ENCODE results near the gene CTCF.
"Not testable (repeated sequence)": the region's sequence is repeated elsewhere in the genome, so short reads cannot be mapped to it uniquely, and the experiment has no call there.

Gene CTCF, protein sequence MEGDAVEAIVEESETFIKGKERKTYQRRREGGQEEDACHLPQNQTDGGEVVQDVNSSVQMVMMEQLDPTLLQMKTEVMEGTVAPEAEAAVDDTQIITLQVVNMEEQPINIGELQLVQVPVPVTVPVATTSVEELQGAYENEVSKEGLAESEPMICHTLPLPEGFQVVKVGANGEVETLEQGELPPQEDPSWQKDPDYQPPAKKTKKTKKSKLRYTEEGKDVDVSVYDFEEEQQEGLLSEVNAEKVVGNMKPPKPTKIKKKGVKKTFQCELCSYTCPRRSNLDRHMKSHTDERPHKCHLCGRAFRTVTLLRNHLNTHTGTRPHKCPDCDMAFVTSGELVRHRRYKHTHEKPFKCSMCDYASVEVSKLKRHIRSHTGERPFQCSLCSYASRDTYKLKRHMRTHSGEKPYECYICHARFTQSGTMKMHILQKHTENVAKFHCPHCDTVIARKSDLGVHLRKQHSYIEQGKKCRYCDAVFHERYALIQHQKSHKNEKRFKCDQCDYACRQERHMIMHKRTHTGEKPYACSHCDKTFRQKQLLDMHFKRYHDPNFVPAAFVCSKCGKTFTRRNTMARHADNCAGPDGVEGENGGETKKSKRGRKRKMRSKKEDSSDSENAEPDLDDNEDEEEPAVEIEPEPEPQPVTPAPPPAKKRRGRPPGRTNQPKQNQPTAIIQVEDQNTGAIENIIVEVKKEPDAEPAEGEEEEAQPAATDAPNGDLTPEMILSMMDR

DNA sequence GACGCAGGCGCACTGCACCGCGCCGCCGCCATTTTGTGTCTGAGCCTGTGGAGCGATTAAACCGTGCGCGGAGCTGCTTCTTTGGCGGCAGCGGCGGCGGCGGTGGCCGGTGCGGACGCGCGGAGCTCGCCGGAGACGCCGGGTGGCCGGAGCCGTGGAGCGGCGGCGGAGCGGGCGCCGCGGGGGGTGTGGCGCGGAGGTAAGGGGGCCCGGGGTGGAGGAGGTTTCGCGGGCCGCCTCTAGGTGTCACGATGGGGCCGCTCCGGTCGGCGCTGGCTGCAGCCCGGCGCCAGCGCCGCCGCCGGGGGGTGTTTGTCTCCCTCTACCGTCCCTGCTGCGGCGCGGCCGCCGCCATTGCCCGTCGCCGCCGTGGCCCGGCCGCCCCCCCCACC lies at the start of gene CTCF:
Gene CTCF (plus strand): TSS at position 1 of the 392 bp plus-strand sequence. CDS start 48,307 bp downstream, outside the sequence.
- DNase-seq (ENCODE audit: low read depth): peak; percentile 78

DNA sequence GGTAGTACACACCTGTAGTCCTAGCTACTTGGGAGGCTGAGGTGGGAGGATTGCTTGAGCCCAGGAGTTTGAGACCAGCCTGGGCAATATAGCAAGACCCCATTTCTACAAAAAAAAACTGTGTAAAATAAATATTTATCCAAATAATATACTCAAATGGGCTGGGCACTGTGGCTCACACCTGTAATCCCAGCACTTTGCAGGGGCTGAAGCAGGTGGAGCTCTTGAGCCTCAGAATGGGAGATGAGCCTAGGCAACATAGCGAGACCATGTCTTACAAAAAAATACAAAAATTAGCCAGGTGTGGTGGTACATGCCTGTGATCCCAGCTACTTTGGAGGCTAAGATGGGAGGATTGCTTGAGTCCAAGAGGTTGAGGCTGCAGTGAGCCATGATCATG lies 48.4 kb upstream of the CTCF start:
- not testable (repeated sequence) for DNase-seq (ENCODE audit: low read depth)

DNA sequence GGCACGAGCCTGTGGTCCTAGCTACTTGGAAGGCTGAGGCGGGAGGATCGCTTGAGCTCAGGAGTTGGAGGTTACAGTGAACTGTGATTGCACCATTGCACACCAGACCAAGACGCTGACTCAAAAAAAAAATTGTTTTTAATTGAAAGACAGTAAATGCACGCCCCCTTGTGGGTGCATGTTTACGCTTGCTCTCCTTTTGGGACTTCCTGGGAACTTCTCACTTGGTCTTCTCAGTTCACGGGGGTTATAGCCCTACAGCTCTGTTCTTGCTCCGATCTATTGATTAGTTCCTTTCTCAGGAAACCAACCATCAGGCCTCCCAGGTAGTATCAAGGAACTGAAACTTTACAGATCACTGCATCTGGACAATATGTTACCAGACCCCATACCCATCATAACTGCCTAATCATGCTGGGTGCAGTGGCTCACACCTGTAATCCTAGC lies 47.9 kb upstream of the CTCF start:
- peak; percentile 55 for DNase-seq (ENCODE audit: low read depth)

DNA sequence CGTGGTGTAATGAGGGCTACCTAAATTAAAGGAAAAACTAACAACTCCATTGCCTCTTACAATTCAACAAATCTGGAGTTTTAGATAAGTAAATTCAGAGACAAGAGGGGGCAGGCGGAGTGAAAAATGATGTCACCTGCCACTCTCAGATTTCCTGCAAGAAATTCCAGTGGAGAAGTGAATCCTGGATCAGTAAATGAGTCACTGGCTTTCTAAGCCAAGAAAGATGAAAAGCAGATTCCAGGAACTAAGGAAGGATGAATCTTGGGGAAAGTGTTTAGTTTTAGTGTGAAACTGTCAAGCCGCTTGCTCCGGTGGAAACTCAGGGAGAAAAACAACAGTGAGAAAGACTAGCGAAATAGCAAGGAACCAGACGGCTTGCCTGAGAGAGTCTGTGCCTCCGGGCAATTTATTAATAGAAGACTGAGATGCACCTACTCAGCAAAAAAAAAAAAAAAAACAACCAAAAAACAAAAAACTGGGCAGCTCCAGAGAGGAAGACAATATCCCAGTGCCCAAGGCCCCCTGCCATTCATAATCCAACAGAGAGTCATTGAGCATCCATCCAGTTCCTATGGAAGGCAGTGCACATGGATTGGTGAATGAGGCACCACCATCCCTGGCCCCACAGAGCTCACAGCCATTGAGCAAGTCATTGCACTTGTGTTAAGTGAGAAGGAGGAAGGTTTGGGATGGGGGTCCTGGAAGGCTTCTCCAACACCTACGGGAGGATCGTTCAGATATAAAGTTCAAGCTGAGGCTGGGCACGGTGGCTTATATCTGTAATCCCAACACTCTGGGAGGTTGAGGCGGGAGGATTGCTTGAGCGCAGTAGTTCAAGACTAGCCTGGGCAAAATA lies 45.8 kb upstream of the CTCF start:
- DNase-seq (ENCODE audit: low read depth): no peak

DNA sequence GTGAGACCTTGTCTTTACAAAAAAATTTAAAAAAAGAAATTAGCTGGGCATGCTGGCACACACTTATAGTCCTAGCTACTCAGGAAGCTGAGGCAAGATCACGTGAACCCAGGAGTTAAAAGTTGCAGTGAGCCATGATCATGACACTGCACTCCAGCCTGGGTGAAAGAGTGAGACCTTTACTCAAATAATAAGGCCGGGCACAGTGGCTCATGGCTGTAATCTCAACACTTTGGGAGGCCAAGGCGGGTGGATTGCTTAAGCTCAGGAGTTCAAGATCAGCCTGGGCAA lies 45.2 kb upstream of the CTCF start:
- DNase-seq (ENCODE audit: low read depth): no peak

DNA sequence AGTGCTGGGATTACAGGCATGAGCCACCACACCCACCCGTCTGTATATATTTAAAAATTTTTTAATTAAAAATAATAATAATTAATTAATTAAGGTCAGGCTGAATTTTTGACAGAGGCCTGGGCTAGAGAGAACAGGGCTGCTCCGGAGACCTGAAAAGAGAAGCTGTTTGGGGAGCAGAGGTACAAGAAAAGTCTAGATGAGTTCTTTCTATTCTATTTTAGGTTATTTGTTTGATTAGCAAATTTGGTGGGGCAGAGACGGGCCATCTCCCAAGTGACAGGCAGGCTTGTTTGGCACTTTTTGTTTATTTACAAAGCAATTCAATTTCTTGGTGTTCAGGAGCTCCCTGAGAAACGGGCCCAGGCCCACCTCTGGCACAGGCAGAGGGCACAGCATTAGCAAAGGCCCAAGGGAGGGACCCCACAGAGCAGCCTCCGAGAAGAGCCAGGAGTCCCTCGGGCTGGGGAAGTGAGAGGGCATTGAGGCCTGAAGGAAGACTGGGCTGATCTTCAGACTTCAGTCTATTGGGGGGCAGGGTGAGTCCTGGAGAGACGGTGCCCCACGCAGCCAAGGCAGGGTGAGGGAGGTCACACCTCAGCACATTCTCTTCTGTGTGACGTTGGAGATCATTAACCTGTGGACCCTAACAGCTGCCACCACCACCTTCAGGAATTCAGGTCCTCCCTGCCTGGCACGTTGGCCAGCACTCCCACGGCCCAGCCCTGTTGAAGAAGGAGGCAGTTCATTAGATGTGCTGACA lies 44.5 kb upstream of the CTCF start:
- DNase-seq (ENCODE audit: low read depth): no peak

DNA sequence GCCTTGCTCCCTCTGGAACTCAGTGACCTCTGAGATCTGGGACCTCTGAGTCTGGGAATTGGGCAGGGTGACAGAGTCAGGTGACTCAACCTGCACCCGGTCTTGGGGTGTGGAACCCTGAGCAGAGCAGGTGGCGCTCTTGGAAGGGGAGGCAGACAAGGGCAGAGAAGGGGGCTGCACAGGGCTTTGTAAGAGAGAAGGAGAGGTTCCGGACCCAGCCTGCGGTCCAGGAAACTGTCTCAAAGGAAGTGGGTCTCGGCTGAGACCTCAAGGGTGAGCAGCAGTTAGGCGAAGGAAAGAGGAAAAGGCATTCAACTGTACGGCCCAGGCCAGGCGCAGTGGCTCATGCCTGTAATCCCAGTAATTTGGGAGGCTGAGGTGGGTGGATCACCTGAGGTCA lies 43.6 kb upstream of the CTCF start:
- no peak for DNase-seq (ENCODE audit: low read depth)

DNA sequence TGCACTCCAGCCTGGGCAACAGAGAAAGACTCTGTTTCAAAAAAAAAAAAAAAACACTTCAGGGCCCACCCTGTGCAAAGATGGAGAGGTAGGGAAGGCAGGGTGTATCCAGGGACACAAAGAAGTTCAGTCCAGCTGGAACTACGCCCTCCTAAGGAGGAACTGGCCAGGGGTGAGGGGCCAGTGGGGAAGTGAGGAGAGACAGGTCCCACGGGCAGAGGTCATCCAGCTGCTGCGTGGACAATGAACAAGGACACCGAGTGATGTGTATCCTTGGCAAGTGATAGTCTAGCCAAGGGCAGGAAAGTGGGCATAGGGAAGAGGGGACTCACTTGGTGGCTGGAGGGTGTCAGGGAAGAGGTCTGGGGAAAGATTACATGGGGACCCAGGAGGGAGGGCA lies 43.1 kb upstream of the CTCF start:
- DNase-seq (ENCODE audit: low read depth): no peak

DNA sequence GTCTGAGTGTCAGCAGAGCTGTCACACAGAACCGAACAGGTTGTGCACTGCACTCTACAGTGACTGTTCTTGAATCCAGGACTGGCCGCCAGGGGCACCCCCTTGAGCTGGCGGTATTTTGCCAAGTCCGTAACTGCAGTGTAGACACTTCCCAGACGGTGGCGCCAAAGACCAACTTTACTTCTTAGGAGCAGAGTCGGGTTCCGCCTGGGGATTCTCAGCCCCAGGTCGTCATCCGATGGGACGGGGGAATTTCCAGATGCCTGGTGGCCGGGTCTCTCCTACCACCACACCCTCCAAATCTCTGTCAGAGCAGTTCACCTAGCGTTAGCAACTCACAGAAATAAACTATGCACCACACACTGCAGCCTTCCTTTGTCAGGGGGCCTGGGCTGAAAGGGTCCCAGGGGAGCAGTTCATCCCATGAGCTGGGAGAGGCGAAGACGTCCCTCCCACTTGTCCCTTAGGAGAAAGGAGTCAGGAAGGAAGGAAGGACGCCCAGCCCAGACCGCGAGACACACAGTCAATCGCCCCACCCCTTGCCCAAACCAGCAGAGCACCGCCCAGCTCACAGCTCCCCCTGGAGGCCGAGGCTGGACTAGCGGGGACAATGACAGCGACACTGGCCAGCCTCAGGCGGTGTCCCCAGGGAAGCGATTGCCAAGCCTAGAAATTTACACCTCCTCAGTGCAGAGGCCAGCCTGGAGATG lies 41.1 kb upstream of the CTCF start:
- DNase-seq (ENCODE audit: low read depth): peak; percentile 91

DNA sequence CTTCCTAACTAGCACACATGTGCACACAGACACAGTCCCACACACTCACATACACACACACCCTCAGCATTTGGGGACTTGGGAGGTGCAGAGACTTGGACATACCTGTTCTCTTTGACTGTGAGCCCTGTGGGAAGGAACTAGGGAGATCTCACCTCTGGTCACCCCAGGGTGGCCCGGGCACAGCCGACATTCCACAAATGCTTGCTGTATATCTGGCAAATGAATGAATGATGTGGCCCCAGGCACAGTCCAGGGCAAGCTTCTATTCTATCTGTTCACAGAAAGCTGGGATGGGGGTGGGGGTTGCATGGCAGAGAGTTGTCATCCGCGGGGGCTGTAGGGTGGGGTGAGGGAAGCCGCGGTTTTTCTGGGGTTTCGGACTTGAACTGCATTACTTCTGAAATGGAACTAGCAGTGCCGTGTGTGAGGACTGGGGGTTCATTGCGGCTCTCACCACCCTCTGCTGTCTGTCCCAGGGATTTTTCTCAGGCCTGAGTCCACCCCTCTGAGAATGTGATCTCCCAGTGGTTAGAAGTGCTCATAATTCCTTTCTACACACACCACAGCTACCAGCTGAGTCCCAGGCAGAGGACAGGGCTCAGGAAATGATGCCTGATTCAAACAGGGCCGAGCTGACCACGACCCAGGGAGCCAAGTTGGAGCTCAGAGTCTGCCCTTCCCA lies 37.0 kb upstream of the CTCF start:
- DNase-seq (ENCODE audit: low read depth): no peak

DNA sequence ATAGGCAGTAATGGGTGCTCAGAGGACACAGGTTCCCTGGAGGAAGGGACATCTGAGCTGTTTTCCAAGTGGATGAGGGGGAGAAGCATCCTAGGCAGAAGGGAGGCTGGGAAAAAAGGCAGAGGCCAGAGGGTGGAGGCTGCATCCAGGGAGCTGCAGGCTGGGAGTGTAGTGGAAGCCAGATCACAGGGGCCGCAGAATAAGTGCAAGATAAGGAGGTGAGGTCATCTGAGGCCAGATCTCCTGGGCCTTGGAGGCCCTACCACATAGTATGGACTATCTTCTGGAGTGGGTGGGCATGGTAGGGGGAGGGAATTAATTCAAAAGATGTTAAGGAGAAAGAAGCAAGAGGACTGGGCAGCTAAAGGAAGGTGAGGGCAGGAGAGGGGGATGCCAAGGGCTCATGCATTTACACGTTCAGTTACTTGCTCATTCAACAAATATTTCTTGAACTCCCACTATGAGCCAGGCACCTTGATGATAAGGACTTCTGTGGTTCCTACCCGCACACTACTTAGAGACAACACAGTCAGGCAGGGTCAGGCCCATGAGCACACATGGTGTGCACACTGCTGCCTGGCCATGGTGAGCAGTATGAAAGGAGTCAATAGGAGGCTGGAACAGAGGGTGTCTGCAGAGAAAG lies 36.1 kb upstream of the CTCF start:
- no peak for DNase-seq (ENCODE audit: low read depth)

DNA sequence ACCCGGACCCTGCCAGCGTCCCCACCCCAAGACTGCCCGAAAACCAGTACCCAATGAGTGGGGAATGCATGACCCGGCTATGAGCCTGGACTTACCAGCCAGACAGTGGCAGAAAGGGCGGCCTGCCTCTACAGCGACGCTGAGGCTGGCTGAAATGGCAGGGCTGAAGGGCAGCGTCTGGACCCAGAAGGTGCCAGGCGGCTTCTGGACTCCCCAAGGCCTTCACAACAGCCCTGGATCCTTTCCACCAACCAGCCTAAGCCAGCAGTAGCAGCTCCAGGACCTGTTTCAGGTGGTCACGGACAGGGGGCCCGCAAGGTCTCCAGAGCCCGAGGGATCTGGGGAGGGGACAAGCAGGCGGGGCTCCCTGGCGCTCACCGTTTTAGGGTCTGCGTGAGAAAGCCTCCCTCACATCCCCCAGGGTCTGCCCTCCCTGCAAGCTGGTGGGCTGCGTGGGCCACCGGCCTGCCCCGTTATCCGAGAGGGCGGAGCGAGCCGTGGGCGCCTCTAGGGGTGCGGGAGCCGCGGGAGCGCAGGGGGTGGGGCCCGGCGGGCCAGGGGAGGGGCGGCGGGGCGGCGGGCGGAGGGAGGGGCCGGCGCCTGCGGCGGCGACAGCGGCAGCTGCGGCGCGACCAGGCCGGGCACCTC lies 34.0 kb upstream of the CTCF start, which contains the start of gene RIPOR1:
Gene RIPOR1 (plus strand): TSS at position 608 of the 648 bp plus-strand sequence. CDS start 9,618 bp downstream, outside the sequence.
- DNase-seq (ENCODE audit: low read depth): peak; percentile 28

DNA sequence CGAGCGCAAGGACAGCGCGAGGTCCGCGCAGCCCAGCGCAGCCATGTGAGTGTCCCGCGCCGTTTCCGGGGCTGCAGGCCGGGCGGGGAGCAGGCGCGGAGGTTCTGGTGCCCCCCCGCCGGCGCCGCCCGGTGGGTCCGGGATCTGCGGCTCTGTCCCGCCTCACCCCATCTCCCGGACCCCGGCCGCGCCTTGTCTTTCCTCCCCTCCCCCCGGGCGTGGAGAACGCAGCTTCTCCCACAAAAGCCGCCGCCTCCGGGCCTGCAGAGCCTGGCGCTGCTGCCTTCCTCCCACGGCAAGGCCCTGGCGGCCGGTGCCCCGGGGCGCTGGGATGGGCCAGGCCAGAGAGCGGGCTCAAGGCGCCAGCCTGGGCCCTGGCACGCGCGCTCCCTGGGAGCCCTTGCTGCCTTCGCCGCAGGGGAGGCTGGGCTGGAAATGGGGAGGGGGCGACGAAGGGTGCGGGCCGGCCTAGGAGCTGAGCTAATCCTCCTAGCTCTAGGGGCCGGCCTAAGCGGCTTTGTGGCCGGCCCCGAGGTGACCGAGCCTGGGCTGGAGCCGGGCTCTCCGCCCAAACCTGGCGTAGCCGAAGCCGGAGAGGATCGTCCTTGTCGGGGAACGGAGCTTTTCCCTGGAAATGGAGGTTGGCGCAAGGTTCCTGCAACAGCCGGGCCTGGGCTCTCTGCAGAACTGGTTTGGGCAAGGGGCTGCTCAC lies 33.3 kb upstream of the CTCF start:
- DNase-seq (ENCODE audit: low read depth): no peak

DNA sequence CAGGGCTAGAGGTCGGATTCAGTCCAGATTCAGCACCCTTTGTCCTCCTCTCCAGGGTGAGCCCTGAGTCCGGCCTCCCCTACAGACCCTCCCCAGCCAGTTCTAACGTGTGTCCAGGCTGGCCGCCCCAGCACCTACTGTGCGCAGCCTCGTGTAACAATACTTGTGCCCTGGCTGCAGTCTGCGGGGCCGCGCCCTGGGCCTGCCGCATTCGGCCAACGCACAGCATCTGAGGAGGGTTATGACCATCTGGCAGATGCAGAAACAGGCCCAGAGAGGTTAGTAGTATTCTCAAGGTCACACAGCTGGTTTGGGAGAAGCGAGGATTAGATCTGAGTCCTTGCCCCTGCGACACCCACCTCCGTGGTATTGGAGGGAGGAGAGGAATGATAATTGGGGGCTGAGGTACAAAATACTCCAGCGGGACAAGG lies 32.7 kb upstream of the CTCF start:
- no peak for DNase-seq (ENCODE audit: low read depth)

DNA sequence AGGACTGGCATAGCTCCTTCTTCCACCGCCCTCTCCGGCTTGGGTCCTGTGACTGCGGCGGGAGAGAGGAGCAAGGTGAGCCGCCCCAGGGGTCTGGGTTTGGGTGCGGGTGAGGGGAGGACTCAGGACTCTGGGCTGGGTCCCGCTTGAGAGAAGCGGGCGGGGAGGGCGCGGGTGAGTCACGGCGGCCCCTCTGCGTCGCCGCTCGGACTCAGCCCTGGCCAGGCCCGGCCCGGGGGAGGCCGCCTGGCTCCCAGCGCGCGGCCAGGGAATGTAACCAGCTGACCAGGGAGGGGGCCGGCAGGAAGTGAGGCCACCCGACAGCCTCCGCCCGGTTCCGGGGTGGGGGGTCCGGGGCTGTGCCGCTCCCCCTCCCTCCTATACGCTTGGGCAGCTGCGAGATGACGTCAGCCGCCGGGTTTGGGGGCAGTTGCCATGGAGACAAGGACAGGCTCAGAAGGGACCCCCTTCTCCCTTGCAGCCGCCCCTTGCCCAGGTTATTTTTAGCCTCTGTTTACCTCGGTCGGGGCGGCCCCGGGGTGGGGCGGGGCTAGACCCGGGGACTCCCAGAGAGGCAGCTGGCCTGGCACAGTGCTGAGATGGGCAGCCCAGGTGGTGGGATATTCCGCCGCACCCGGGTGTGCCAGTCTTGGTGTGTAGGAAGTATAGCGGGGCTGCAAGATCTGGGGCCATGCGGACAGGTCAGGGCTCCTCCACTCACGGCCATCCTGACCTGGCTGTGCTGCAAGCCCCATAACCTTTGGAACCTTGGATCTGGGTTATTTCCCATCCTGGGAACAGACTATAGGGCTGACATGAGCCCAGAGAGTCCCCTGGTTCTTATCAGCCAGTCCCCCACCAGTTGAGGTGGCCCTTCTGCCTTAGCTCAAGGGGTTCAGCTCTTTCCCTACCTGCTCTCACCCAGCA lies 32.0 kb upstream of the CTCF start:
- DNase-seq (ENCODE audit: low read depth): no peak

DNA sequence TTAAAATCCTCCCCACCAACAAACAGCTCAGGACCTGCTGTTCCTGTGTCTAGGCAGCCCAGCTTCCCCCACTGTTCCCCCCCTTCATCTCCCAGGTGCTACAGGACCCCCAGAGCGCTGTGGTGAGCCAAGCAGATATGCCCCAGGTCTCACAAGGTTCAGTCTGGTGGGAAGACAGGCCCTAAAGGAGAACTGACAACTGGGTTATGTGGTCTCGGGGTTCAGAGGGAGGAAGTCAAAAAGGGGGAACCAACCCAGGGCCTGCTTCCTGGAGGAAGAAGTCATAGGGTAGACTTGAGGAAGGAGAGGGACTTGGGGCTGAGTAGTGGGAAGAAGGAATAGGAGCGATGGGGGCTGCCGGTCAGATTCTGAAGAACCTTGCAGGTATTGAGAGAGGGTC lies 31.1 kb upstream of the CTCF start:
- no peak for DNase-seq (ENCODE audit: low read depth)

DNA sequence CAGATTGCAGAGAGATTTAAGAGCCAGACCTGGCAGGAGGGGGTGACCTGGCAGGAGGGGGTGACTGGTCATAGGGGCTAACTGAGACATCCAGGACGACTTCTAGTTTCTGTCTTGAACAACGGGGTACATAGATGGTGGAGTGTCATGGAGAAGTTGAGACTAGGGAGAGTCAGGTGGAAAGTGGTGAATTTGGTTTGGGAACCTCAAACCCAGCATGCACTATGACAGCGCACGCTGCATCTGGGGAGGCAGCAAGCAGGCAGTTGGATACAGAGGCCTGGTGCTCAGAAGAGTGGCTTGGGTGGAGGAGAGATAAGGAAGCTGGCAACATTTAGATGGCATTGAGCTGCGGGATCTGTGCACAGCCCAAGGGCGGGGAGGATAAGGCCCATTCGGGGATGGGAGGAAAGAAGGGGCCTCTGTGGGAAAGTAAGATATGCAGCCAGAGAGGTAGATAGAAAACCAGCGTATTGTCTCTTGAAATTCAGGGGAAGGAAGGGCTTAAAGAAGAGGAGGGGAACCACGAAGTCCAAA lies 29.2 kb upstream of the CTCF start:
- no peak for DNase-seq (ENCODE audit: low read depth)

All from activated T-helper 1 cell treated with Interleukin-2 at 50 U/mL for 16 hours (primary cell).